Measurements from ENCODE around the gene PRDM9.

Gene PRDM9

GRCh38 chr5:23528677-23529076 is 21.3 kb downstream of the PRDM9 start:
- no peak for DNase-seq (ENCODE audit: extremely low read depth, low read depth)
- TF ChIP-seq, protein P1, sequence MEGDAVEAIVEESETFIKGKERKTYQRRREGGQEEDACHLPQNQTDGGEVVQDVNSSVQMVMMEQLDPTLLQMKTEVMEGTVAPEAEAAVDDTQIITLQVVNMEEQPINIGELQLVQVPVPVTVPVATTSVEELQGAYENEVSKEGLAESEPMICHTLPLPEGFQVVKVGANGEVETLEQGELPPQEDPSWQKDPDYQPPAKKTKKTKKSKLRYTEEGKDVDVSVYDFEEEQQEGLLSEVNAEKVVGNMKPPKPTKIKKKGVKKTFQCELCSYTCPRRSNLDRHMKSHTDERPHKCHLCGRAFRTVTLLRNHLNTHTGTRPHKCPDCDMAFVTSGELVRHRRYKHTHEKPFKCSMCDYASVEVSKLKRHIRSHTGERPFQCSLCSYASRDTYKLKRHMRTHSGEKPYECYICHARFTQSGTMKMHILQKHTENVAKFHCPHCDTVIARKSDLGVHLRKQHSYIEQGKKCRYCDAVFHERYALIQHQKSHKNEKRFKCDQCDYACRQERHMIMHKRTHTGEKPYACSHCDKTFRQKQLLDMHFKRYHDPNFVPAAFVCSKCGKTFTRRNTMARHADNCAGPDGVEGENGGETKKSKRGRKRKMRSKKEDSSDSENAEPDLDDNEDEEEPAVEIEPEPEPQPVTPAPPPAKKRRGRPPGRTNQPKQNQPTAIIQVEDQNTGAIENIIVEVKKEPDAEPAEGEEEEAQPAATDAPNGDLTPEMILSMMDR (IDR thresholded peaks at IDR 0.05; ENCODE audit: low read depth, low read length): no peak

DNA sequence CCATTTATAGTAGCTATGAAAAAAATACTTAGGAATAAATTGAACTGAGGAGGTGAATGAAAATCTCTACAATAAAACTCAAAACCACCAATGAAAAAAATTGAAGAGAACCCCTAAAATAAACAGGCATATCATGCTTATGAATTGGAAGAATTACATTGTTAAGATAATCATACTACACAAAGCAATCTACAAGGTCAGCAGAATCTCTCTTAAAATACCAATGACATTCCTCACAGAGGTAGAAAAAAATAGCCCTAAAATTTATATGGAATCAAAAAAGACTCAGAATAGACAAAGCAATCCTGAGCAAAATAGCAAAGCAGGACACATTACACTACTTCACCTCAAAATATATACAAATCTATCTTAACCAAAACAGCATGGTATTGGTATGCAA is 23.2 kb downstream of the PRDM9 start:
- TF ChIP-seq, protein P1 (IDR thresholded peaks at IDR 0.05; ENCODE audit: low read depth, low read length): no peak
- DNase-seq (ENCODE audit: extremely low read depth, low read depth): no peak

DNA sequence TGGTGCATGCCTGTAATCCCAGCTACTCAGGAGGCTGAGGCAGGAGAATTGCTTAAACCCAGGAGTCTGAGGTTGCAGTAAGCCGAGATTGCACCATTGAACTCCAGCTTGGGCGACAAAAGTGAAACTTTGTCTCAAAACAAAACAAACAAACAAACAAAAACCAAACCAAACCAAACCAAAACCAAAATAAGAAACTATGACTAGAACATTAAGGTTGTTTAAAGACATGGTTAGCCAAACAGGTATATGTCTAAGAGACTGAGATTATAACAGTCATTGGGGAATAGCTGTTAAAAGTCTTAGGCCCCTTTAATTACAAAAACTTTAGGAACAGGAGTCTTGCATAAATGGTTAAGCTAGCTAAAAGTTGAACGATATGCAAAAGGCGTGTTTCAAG is 63.6 kb downstream of the PRDM9 start:
- DNase-seq (ENCODE audit: extremely low read depth, low read depth): no peak
- TF ChIP-seq, protein P1 (IDR thresholded peaks at IDR 0.05; ENCODE audit: low read depth, low read length): no peak
